ENCODE data around the gene CELA2A. TPM values are rescaled to one million over a fixed set of nuclear protein-coding genes. Genes with fewer than 3 reads are reported as not detected.

Gene CELA2A
- total RNA-seq, 1 donor from 2014 or later, result not detected

- Mint-ChIP-seq H3K4me1 (peaks cover 28% of the 10 kb centered on the region), H3K4me3 (no peak overlapping the region), H3K36me3 (peaks cover 3% of the 10 kb centered on the region), H3K27ac (no peak overlapping the region), H3K27me3 (ENCODE audit: low read depth) (peaks cover 20% of the 10 kb centered on the region), H3K9me3 (no peaks in the 10 kb centered on the region)
- DNase-seq (ENCODE audit: low spot score in 2 of 2, unreplicated experiment in 2 of 2), result no peak
- no peak for TF ChIP-seq CTCF (IDR thresholded peaks at IDR 0.05; ENCODE audit: unreplicated experiment)
Observed at GRCh38 chr1:15414445-15414983, 42.0 kb upstream of the CELA2A start.

GRCh38 chr1:15417059-15417934 lies 39.2 kb upstream of the CELA2A start:
- Mint-ChIP-seq H3K4me1 (peaks cover 11% of the 10 kb centered on the region), H3K27me3 (ENCODE audit: low read depth) (peaks cover 7% of the 10 kb centered on the region), H3K27ac (no peak overlapping the region), H3K36me3 (peaks cover 3% of the 10 kb centered on the region), H3K9me3 (no peaks in the 10 kb centered on the region), H3K4me3 (no peak overlapping the region)
- no peak for TF ChIP-seq CTCF (IDR thresholded peaks at IDR 0.05; ENCODE audit: unreplicated experiment)
- no peak for DNase-seq (ENCODE audit: low spot score in 2 of 2, unreplicated experiment in 2 of 2)

- DNase-seq (ENCODE audit: low spot score in 2 of 2, unreplicated experiment in 2 of 2), result peak in 1 of 2 experiments; percentile 64
- peaks cover 2% of the 10 kb centered on the region for H3K27me3 Mint-ChIP-seq (ENCODE audit: low read depth)
- TF ChIP-seq CTCF (IDR thresholded peaks at IDR 0.05; ENCODE audit: unreplicated experiment), result no peak
Observed at GRCh38 chr1:15418806-15419515, 37.6 kb upstream of the CELA2A start.

GRCh38 chr1:15420853-15421465 lies 35.6 kb upstream of the CELA2A start:
- Mint-ChIP-seq H3K36me3 (no peaks in the 10 kb centered on the region), H3K27me3 (ENCODE audit: low read depth) (no peaks in the 10 kb centered on the region), H3K4me3 (no peak overlapping the region), H3K4me1 (peaks cover 9% of the 10 kb centered on the region), H3K9me3 (no peaks in the 10 kb centered on the region), H3K27ac (no peak overlapping the region)
- no peak for TF ChIP-seq CTCF (IDR thresholded peaks at IDR 0.05; ENCODE audit: unreplicated experiment)
- no peak for DNase-seq (ENCODE audit: low spot score in 2 of 2, unreplicated experiment in 2 of 2)

More at GRCh38 chr1:15418806-15419515, 37.6 kb upstream of the CELA2A start:
- Mint-ChIP-seq H3K4me1 (peaks cover 9% of the 10 kb centered on the region), H3K9me3 (no peaks in the 10 kb centered on the region), H3K27ac (no peak overlapping the region), H3K36me3 (peaks cover 3% of the 10 kb centered on the region), H3K4me3 (no peak overlapping the region)

- peaks cover 4% of the 10 kb centered on the region for H3K36me3 Mint-ChIP-seq
- peaks cover 17% of the 10 kb centered on the region for H3K4me1 Mint-ChIP-seq
- no peaks in the 10 kb centered on the region for H3K9me3 Mint-ChIP-seq
- no peak for DNase-seq (ENCODE audit: low spot score in 2 of 2, unreplicated experiment in 2 of 2)
- no peaks in the 10 kb centered on the region for H3K27me3 Mint-ChIP-seq (ENCODE audit: low read depth)
- no peak overlapping the region for H3K27ac Mint-ChIP-seq
- H3K4me3 Mint-ChIP-seq, result no peak overlapping the region
- TF ChIP-seq CTCF (IDR thresholded peaks at IDR 0.05; ENCODE audit: unreplicated experiment), result no peak
Observed at GRCh38 chr1:15422871-15423270, 33.7 kb upstream of the CELA2A start.

All from mesothelial cell of epicardium (in vitro differentiated cells).